HepG2 (cell line): ENCODE measurements around the gene HPCAL1. TPM values are rescaled to one million over a fixed set of nuclear protein-coding genes. Genes with fewer than 3 reads are reported as not detected.

ENCODE experiments used
- GMEB2 ChIP-seq: IDR thresholded peaks from 2 replicates; pipeline ENCODE4 v1.6.1; 2016; ENCODE audit warnings: missing biosample characterization, missing genetic modification reagents, low read depth
- HNF4G ChIP-seq, 2 experiments: sonication (generic) in 1 of 2; formaldehyde crosslinking in 1 of 2; IDR thresholded peaks; 2 replicates each; pipeline versions ENCODE4 v1.4.0 to v1.6.1; 2011 to 2020; ENCODE audit warnings: borderline replicate concordance in 2 of 2, low read depth in 2 of 2, mild to moderate bottlenecking in 2 of 2, low read length in 1 of 2, missing genetic modification reagents in 1 of 2, moderate library complexity in 1 of 2
- HOXA7 ChIP-seq: sonication (generic); formaldehyde crosslinking; IDR thresholded peaks from 2 replicates; pipeline ENCODE4 v1.8.1; 2022; ENCODE audit warnings: mild to moderate bottlenecking, missing genetic modification reagents, moderate library complexity
- NFRKB ChIP-seq: fragments of 450-650 bp; IDR thresholded peaks from 2 replicates; pipeline ENCODE4 v1.6.1; 2017
- POLR2AphosphoS5 ChIP-seq: IDR thresholded peaks from 2 replicates; pipeline ENCODE4 v1.6.1; 2012; ENCODE audit warnings: low read depth, low read length
- RFX1 ChIP-seq: fragments of 450-650 bp; IDR thresholded peaks from 2 replicates; pipeline ENCODE4 v1.6.1; 2017
- ZNF225 ChIP-seq: sonication (generic); formaldehyde crosslinking; IDR thresholded peaks from 2 replicates; pipeline ENCODE4 v1.4.0; 2020; ENCODE audit warnings: mild to moderate bottlenecking, missing genetic modification reagents
- ZNF33B ChIP-seq: sonication (generic); formaldehyde crosslinking; IDR thresholded peaks from 2 replicates; pipeline ENCODE4 v1.5.1; 2020; ENCODE audit warnings: mild to moderate bottlenecking, missing genetic modification reagents
- ZNF562 ChIP-seq: sonication (generic); formaldehyde crosslinking; IDR thresholded peaks from 2 replicates; pipeline ENCODE4 v1.8.0; 2022; ENCODE audit warnings: missing genetic modification reagents, borderline replicate concordance
- ZNF800 ChIP-seq: sonication (generic); formaldehyde crosslinking; IDR thresholded peaks from 2 replicates; pipeline ENCODE4 v1.4.0; 2020; ENCODE audit warnings: missing genetic modification reagents
- ZNF841 ChIP-seq: sonication (generic); formaldehyde crosslinking; IDR thresholded peaks from 2 replicates; pipeline ENCODE4 v1.8.1; 2023; ENCODE audit warnings: missing genetic modification reagents, borderline replicate concordance
- ZSCAN5A ChIP-seq: sonication (generic); formaldehyde crosslinking; IDR thresholded peaks from 2 replicates; pipeline ENCODE4 v1.8.0; 2022; ENCODE audit warnings: mild to moderate bottlenecking, missing genetic modification reagents, borderline replicate concordance
- polyA plus RNA-seq, 8 experiments: library from polyadenylated mRNA; depleted of rRNA in 3 of 8; stranded (reverse) in 7 of 8; unstranded in 1 of 8; fragments of >200 nt; fragmentation: Illumina TruSeq in 4 of 8; extraction: Trizol in 4 of 8; gene quantifications; 2 replicates each; pipeline versions ENCODE4 v1.2.1 to v1.2.3, GENCODE V29; 2011 to 2016; ENCODE audit warnings: low read depth in 4 of 8, missing spikeins in 1 of 8, mixed read lengths in 1 of 8; ENCODE audit not compliant: insufficient read depth in 1 of 8
- total RNA-seq, 5 experiments: library from RNA; depleted of rRNA; stranded (reverse); fragments of >200 nt; fragmentation: Illumina TruSeq; extraction: Trizol; gene quantifications; 2 replicates each; pipeline ENCODE4 v1.2.3, GENCODE V29; 2016; ENCODE audit warnings: low read depth in 1 of 5
- TF ChIP-seq, protein P1 (sequence below): sonication (generic); formaldehyde crosslinking; IDR thresholded peaks from 2 replicates; pipeline ENCODE4 v1.5.1; 2020; ENCODE audit warnings: mild to moderate bottlenecking, moderate library complexity, missing genetic modification reagents
- TF ChIP-seq, protein P2 (sequence below): IDR thresholded peaks from 2 replicates; pipeline ENCODE4 v1.6.1; 2016; ENCODE audit warnings: low read depth, control low read depth

Gene HPCAL1
- total and polyA plus RNA-seq, 2 of the 13 experiments (the other 11 are each of a cell fraction or from before 2014, with no cell fraction given): 29.5 to 29.9 TPM

DNA sequence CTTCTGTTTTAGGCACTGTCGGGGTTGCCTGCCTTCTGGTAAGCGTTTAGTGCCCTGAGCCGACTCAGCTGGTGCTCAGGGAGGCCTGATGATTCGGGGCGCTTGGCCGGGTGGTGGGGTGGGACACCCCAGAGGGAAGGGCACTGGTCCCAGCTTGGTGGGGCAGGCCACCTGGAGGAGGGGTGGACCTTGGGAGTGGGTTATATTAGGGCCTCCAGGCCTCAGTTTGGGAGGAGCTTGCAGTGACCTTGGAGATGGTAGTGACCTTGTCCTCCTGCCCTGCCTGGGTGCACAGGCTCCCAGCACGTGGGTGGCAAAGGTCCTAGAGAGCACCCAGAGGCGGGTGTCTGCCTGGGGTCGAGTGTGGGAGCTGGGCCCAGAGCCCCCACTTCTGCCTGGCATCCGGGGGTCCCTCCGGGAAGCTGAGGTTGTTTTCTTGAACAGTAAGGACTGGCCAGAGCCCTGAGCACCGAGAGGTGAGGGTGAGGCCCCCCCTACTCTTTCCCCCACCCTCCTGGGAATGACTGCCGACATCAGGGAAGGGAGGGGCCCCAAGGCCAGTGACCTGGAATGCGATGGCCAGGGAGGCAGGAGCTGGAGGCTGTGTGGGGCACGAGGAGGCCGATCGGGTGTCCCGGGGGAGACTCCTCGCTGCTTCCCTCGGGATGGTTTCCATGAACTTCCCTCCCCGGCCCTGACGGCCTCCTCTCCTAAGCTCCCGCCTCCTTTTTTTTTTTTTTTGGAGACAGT is 61.3 kb downstream of the HPCAL1 start (continued):
- TF ChIP-seq, protein P1, sequence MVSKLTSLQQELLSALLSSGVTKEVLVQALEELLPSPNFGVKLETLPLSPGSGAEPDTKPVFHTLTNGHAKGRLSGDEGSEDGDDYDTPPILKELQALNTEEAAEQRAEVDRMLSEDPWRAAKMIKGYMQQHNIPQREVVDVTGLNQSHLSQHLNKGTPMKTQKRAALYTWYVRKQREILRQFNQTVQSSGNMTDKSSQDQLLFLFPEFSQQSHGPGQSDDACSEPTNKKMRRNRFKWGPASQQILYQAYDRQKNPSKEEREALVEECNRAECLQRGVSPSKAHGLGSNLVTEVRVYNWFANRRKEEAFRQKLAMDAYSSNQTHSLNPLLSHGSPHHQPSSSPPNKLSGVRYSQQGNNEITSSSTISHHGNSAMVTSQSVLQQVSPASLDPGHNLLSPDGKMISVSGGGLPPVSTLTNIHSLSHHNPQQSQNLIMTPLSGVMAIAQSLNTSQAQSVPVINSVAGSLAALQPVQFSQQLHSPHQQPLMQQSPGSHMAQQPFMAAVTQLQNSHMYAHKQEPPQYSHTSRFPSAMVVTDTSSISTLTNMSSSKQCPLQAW (CRISPR knock-in tag): no peak
- TF ChIP-seq HOXA7 (no peak), NFRKB (no peak), ZNF800 (CRISPR knock-in tag) (no peak), ZNF562 (CRISPR knock-in tag) (no peak), ZNF33B (CRISPR knock-in tag) (no peak), GMEB2 (no peak), ZSCAN5A (CRISPR knock-in tag) (no peak), HNF4G (IDR thresholded peaks at IDR 0.05; ENCODE audit: borderline replicate concordance, low read depth, low read length) (no peak), HNF4G (CRISPR knock-in tag; IDR thresholded peaks at IDR 0.05; ENCODE audit: borderline replicate concordance, low read depth) (no peak), ZNF841 (CRISPR knock-in tag) (no peak), POLR2AphosphoS5 (no peak), ZNF225 (CRISPR knock-in tag) (0 out of 2 replicates have a peak, but pooled peaks have one; percentile 43), RFX1 (no peak)
- TF ChIP-seq, protein P2, sequence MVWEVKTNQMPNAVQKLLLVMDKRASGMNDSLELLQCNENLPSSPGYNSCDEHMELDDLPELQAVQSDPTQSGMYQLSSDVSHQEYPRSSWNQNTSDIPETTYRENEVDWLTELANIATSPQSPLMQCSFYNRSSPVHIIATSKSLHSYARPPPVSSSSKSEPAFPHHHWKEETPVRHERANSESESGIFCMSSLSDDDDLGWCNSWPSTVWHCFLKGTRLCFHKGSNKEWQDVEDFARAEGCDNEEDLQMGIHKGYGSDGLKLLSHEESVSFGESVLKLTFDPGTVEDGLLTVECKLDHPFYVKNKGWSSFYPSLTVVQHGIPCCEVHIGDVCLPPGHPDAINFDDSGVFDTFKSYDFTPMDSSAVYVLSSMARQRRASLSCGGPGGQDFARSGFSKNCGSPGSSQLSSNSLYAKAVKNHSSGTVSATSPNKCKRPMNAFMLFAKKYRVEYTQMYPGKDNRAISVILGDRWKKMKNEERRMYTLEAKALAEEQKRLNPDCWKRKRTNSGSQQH (CRISPR knock-in tag): no peak
